ENCODE measurements around the gene MALSU1.

DNA sequence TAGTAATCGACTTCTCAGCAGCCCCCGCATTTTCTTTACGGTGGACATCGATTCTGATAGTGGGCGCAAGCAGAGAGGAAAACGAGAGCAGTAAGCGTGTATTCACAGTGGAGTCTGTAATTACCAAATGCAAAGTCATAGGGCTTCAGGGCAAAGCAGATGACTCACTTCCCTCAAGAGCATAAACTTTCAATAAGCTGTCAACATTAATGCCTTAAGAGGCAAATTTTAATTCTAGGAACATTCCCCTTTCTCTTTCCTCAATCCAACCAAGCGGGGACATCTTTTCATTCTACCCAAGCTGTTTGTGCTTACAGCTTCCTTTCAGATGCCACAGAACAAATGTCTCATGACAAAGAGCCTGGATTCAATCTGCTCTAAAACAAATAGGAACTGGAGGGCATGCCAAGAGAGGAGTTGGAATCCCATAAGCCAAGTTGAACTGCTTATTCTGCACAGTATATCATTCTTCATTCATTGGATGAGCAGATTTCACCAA is 48.6 kb downstream of the MALSU1 start:
- TF ChIP-seq, protein P1, sequence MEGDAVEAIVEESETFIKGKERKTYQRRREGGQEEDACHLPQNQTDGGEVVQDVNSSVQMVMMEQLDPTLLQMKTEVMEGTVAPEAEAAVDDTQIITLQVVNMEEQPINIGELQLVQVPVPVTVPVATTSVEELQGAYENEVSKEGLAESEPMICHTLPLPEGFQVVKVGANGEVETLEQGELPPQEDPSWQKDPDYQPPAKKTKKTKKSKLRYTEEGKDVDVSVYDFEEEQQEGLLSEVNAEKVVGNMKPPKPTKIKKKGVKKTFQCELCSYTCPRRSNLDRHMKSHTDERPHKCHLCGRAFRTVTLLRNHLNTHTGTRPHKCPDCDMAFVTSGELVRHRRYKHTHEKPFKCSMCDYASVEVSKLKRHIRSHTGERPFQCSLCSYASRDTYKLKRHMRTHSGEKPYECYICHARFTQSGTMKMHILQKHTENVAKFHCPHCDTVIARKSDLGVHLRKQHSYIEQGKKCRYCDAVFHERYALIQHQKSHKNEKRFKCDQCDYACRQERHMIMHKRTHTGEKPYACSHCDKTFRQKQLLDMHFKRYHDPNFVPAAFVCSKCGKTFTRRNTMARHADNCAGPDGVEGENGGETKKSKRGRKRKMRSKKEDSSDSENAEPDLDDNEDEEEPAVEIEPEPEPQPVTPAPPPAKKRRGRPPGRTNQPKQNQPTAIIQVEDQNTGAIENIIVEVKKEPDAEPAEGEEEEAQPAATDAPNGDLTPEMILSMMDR (IDR thresholded peaks at IDR 0.05): no peak
- TF ChIP-seq POLR2AphosphoS5 (IDR thresholded peaks at IDR 0.05) (no peak), EP300 (IDR thresholded peaks at IDR 0.05; ENCODE audit: low read depth) (no peak), POLR2A (IDR thresholded peaks at IDR 0.05) (no peak)

All from transverse colon (tissue), 4 donors.